ENCODE results near the gene REXO1. TPM values are rescaled to one million over a fixed set of nuclear protein-coding genes. Genes with fewer than 3 reads are reported as not detected.

REXO1 gene
- total and polyA plus RNA-seq, 9 of the 15 experiments (the other 6 are each of a cell fraction or from before 2014, with no cell fraction given): 0.04 to 63.3 (median 15.8) TPM

- no peak for FAIRE-seq
- H3K27me3 ChIP-seq (ENCODE audit: control insufficient read depth in 2 of 2, insufficient read depth in 2 of 2, low read length in 2 of 2): no peaks in the 10 kb centered on the region
- H3K9me3 ChIP-seq (replicated peaks; ENCODE audit: control insufficient read depth, insufficient read depth, low read depth, low read length): no peaks in the 10 kb centered on the region
- ChIA-PET CTCF (ENCODE audit: low intra/inter-chr PET ratio) (no interaction called here), POLR2A (interaction anchor here (0.6 to 1.1 kb wide), 4 partner anchors 15 to 1151 kb away, joined by 3 to 5 read pairs (median 4); no protein-coding TSS in a partner anchor)
- peaks cover 60% of the 10 kb centered on the region for H4K20me1 ChIP-seq (replicated peaks; ENCODE audit: control insufficient read depth, insufficient read depth, low read length)
- no peak for ATAC-seq
- H3K4me2 ChIP-seq (ENCODE audit: insufficient read depth, low read length): no peak overlapping the region
- peaks cover 92% of the 10 kb centered on the region for H3K79me2 ChIP-seq (ENCODE audit: control insufficient read depth, insufficient read depth, low read length)
- in situ Hi-C loops (cut with MboI): no loop called here
- H3K4me3 ChIP-seq: no peak overlapping the region
- H3K9me1 ChIP-seq (ENCODE audit: control insufficient read depth, insufficient read depth, low read length): no peaks in the 10 kb centered on the region
- DNase-seq (ENCODE audit: extremely low read depth in 1 of 4, low spot score in 3 of 4): no peak
- intact Hi-C loops (cut with micrococcal nuclease): no loop called here
- H3K9ac ChIP-seq (ENCODE audit: insufficient read depth in 1 of 2, low read depth in 2 of 2, low read length in 2 of 2): peak overlapping the region in 1 of 2 experiments; percentile 28; a peak in 2 of 4 replicates
- WGBS (ENCODE audit: insufficient coverage, low coverage, missing lambda C conversion rate): 91% methylated on average over 16 of the region's 16 CpGs
- TF ChIP-seq RBFOX2 (IDR thresholded peaks at IDR 0.05; ENCODE audit: low read depth, low read length) (peak; percentile 36; the same call in 1 of the 2 replicates), MIER1 (IDR thresholded peaks at IDR 0.05; ENCODE audit: low read depth) (no peak), POLR2G (IDR thresholded peaks at IDR 0.05; ENCODE audit: low read depth, low read length) (peak; percentile 10; the same call in 1 of the 2 replicates), TARDBP (IDR thresholded peaks at IDR 0.05) (no peak), ZNF696 (CRISPR knock-in tag; conservative IDR thresholded peaks at IDR 0.05) (no peak), ZBTB7A (IDR thresholded peaks at IDR 0.05; ENCODE audit: borderline replicate concordance, control insufficient read depth, low read depth, low read length) (0 out of 2 replicates have a peak, but pooled peaks have one; percentile 0), TSHZ1 (CRISPR knock-in tag; IDR thresholded peaks at IDR 0.05) (no peak), ZNF444 (CRISPR knock-in tag; IDR thresholded peaks at IDR 0.05) (no peak)
- peaks cover 52% of the 10 kb centered on the region for H3K36me3 ChIP-seq (ENCODE audit: control insufficient read depth, insufficient read depth, low read length)
- no TSS peak for BruUV-seq (replicated peaks)
- H3K27ac ChIP-seq (ENCODE audit: extremely low read depth, low read depth, low read length): no peak overlapping the region; the same call in 2 of the 3 replicates
- no peak overlapping the region for H2AFZ ChIP-seq (ENCODE audit: low read depth, low read length)
- peaks cover 34 to 85% of the 10 kb centered on the region in 2 experiments for H3K4me1 ChIP-seq (replicated peaks in 1 of 2; ENCODE audit: control insufficient read depth in 2 of 2, insufficient read depth in 2 of 2, low read length in 2 of 2)
These were observed 3.2 kb downstream of the REXO1 start for GRCh38 chr19:1845125-1845515.

All from K562 (cell line).